ENCODE measurements around the gene TMEM81. TPM values are rescaled to one million over a fixed set of nuclear protein-coding genes. Genes with fewer than 3 reads are reported as not detected.

TMEM81 gene
- polyA plus RNA-seq, 3 donors, result 1.1 to 1.8 (median 1.2) TPM

GRCh38 chr1:205064741-205065316 is 19.4 kb downstream of the TMEM81 start:
- H3K27ac ChIP-seq (ENCODE audit: low read depth, low read length), result no peak overlapping the region
- 83 to 92% (median 89%) methylated on average over 9 of the region's 9 CpGs for WGBS, 3 donors

DNA sequence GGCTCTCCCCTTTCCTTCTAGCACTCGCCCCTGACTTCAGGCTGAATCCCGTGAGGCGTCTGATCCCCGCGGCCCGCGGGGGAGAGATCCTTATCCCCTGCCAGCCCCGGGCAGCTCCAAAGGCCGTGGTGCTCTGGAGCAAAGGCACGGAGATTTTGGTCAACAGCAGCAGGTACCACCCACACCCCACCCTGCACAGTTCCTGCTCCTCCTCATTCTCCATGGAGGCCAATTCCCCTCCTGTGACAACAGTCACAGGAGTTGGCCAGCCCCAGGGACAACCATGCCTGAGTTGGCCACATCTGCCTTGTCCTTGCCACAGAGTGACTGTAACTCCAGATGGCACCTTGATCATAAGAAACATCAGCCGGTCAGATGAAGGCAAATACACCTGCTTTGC is 20.0 kb downstream of the TMEM81 start:
- H3K27ac ChIP-seq (ENCODE audit: low read depth, low read length), result no peak overlapping the region

DNA sequence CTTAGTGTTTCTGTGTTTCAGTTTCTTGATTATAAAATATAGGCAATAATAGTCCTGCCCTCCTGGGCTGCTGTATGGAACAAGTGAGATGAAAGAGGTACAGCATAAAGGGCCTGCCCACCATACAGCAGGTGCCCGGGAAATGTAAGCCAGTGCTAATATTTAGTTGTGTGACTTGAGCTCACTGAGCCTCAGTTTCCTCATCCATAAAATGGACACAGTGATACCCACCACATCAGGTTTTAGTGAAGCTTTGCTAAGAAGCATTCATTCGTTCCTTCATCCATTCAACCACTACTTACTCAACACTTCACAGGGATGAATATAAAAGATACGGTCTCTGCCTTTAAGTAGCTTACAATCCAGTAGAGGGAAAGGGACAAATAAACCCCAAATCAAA is 21.4 kb downstream of the TMEM81 start:
- WGBS, 3 donors, result 91 to 98% (median 98%) methylated on average over 3 of the region's 3 CpGs
- no peak overlapping the region for H3K27ac ChIP-seq (ENCODE audit: low read depth, low read length)

More for the DNA sequence above, 20.0 kb downstream of the TMEM81 start:
- WGBS, 3 donors, result 83 to 89% (median 86%) methylated on average over 11 of the region's 11 CpGs

DNA sequence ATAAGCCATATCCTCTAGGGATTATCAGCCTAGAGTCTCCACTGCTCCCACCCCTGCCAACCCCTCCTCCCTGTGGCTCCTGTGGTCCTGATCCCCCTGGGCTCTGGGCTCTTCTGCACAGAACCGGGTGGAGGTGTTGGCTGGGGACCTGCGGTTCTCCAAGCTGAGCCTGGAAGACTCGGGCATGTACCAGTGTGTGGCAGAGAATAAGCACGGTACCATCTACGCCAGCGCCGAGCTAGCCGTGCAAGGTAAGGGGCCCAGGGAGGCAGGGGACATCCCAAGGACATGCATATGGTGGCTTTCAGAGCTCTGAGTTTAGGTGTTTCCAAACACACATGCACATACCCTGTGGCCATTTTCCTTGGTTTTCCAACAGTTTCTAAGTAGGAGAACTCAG is 21.9 kb downstream of the TMEM81 start:
- 88 to 94% (median 90%) methylated on average over 8 of the region's 8 CpGs for WGBS, 3 donors

DNA sequence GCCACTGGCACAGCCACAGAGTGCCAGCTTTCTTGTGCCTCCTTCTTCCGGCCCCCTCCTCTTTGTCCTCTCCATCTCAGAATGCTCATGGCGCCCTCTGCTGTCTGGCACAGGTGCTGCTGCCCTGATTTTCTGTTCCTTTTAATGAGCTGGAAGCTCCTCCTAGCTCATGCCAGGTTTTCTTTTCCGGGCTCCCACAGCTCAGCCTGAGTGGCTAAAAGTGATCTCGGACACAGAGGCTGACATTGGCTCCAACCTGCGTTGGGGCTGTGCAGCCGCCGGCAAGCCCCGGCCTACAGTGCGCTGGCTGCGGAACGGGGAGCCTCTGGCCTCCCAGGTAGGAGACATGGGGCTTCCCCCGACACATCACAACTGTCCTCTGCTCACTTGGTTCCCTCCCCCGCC is 22.6 kb downstream of the TMEM81 start:
- H3K27ac ChIP-seq (ENCODE audit: low read depth, low read length), result no peak overlapping the region
- WGBS, 3 donors, result 34 to 41% (median 38%) methylated on average over 13 of the region's 13 CpGs

More for the DNA sequence above, 21.9 kb downstream of the TMEM81 start:
- H3K27ac ChIP-seq (ENCODE audit: low read depth, low read length), result no peak overlapping the region

- H3K27ac ChIP-seq (ENCODE audit: low read depth, low read length), result no peak overlapping the region
- WGBS, 3 donors, result 72 to 79% (median 75%) methylated on average over 14 of the region's 14 CpGs
Measured at GRCh38 chr1:205061227-205061626, 23.0 kb downstream of the TMEM81 start.

GRCh38 chr1:205060746-205061145 is 23.5 kb downstream of the TMEM81 start:
- 84 to 96% (median 96%) methylated on average over 10 of the region's 10 CpGs for WGBS, 3 donors
- no peak overlapping the region for H3K27ac ChIP-seq (ENCODE audit: low read depth, low read length)

DNA sequence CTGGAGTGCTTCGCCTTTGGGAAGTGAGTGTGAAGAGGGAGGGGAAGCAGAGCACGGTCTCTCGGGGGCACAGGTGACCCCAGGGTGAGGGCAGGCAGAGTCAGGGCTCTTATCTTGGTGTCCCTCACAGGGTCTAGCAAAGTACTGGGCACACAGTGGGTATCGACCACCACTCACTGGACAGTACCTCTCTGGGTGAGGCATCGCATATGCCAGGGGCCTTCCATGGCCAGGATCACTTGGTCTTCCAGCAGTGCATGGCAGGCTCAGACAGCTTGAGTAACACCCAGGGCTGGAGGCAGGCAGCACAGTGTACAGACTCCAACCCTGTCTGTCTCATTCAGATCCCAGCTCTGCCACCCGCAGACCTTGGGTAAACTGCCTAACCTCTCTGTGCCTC is 24.6 kb downstream of the TMEM81 start:
- no peak overlapping the region for H3K27ac ChIP-seq (ENCODE audit: low read depth, low read length)
- 87 to 92% (median 90%) methylated on average over 6 of the region's 6 CpGs for WGBS, 3 donors

GRCh38 chr1:205058853-205059252 is 25.4 kb downstream of the TMEM81 start:
- WGBS, 3 donors, result 92 to 97% (median 96%) methylated on average over 12 of the region's 12 CpGs
- no peak overlapping the region for H3K27ac ChIP-seq (ENCODE audit: low read depth, low read length)

DNA sequence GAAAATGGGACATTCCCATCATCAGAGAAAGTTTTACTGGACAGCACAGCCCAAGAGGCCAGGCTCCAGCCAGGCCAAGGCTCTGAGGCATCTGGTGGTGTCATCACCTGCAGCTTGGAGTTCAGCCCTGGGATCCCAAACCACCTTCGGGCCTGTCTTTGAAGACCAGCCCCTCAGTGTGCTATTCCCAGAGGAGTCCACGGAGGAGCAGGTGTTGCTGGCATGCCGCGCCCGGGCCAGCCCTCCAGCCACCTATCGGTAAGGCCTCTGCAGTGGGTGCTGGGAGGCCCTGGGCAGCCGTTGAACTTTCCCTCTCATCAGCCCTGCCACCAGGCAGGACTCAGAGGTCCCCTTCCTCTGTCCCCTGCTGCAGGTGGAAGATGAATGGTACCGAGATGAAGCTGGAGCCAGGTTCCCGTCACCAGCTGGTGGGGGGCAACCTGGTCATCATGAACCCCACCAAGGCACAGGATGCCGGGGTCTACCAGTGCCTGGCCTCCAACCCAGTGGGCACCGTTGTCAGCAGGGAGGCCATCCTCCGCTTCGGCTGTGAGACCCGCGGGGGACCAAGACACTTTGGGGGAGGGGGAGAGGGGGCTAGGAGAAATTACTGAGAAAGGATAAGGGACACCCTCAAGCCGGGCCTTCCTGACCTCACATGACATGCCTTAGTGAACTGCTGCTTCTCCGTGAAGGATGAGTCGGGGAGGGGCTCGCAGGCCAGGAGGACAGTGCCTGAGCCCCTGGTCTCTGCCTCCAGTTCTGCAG is 26.3 kb downstream of the TMEM81 start:
- no peak overlapping the region for H3K27ac ChIP-seq (ENCODE audit: low read depth, low read length)
- WGBS, 3 donors, result 86 to 93% (median 90%) methylated on average over 18 to 19 of the region's 19 CpGs

GRCh38 chr1:205056956-205057568 is 27.2 kb downstream of the TMEM81 start:
- WGBS, 3 donors, result 93 to 96% (median 94%) methylated on average over 6 of the region's 6 CpGs
- no peak overlapping the region for H3K27ac ChIP-seq (ENCODE audit: low read depth, low read length)

DNA sequence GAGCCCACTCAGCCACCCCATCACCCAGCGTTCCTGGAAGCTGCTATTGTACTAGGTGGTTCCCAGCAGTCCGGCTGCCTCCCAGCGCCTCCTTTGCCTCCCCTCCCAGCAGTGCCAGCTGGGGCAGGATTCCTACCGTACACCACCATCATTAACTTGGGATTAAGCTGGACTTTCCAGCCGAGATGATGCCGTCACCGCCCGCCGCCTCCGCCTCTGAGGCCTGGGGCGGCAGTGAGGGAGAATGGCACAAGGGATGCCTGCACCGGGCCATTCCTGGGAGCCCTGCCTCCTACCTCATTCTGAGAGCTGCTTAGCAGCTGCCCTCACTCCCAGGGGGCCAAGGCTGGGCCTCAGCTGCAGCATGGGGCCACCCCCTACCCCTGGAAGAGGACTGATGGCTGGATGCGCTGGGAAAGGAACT is 28.1 kb downstream of the TMEM81 start:
- WGBS, 3 donors, result 79 to 90% (median 89%) methylated on average over 13 of the region's 13 CpGs
- no peak overlapping the region for H3K27ac ChIP-seq (ENCODE audit: low read depth, low read length)

DNA sequence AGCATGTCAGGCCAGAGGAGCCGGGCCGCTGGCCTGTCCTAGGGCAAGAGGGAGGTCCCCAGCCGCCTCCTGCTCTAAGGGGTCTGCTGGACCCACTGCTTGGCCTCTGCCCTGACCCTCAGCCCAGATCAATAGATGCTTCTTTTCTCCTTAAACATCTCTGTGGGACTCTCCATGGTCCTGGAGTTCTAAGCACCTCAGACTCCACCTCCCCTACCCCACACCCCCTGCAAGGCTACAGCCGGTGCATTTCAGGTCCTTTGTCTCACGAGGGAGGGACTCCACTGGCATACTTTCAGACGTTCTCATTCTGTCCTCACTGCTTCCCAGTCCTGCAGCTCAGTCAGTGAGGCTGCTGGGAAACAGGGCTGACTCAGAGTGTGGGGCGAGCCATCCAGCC is 30.2 kb downstream of the TMEM81 start:
- no peak overlapping the region for H3K27ac ChIP-seq (ENCODE audit: low read depth, low read length)
- WGBS, 3 donors, result 47 to 51% (median 50%) methylated on average over 7 of the region's 7 CpGs

GRCh38 chr1:205053296-205053695 is 31.0 kb downstream of the TMEM81 start:
- H3K27ac ChIP-seq (ENCODE audit: low read depth, low read length), result no peak overlapping the region
- 86 to 91% (median 88%) methylated on average over 5 of the region's 5 CpGs for WGBS, 3 donors

DNA sequence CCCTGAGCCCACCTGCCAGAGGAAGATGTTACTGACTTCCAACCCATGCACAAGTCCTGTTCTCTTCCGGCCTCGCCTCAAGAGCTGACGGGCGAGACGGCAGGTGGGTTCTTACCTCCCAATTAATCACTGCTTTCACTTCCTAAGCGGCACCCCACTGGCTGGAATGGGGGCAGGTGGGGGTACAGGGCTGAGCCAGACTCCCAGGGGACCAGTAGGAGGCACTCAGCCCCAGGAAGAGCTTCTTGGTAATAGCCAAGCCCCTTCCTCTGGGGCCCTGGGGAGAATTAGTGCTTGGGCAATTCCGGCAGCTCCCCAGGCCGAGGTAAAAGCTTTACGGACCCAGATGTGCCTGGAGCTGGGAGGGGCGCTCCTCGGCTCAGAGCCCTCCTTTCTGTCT is 31.6 kb downstream of the TMEM81 start:
- WGBS, 3 donors, result 68 to 86% (median 76%) methylated on average over 11 of the region's 11 CpGs
- H3K27ac ChIP-seq (ENCODE audit: low read depth, low read length), result no peak overlapping the region

DNA sequence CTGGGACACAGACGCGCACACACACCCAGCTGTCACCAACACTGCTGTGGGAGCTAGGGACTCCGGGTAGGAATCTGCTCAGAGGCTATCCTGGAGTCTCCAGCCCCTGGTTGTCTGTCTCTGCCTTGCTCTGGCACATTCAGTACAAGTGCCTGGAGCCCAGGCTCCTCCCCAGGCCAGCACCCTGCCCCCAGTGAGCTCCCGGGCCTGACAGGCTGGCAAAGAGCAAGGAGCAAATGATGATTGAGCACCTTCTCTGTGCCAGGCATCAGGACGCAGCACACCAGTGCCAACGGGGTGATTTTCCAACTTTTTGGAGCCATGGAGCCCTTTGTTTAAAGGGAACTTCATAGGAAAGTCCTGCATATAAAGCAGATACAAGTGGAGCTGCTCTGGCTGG is 34.8 kb downstream of the TMEM81 start:
- WGBS, 3 donors, result 40 to 69% (median 68%) methylated on average over 6 of the region's 6 CpGs
- H3K27ac ChIP-seq (ENCODE audit: low read depth, low read length), result no peak overlapping the region

GRCh38 chr1:205048382-205048781 is 35.9 kb downstream of the TMEM81 start:
- 85 to 91% (median 85%) methylated on average over 9 of the region's 9 CpGs for WGBS, 3 donors
- H3K27ac ChIP-seq (ENCODE audit: low read depth, low read length), result no peak overlapping the region

DNA sequence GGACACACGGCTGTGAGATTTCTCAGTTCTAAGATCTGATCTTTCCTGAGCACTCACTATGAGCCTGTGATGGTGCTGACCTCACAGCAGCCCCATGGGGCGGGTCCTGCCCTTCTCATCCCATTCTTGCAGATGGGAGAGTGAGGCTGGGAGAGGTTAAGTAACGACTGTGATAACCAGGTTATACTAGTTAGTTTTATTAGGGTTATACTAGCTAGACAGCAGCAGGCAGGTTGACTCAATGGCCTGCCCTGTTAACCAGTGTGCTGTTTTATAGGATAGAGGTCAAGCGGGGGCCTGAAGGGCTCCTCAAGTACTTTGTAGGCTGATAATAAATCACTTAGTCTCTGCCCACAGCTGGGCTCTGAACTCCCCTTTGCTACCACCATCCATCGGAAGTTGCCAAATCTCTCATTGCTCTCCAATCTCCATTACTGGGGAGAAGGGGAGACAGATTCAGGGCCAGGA is 36.5 kb downstream of the TMEM81 start:
- 63 to 78% (median 75%) methylated on average over 5 of the region's 5 CpGs for WGBS, 3 donors

GRCh38 chr1:205046870-205047269 is 37.4 kb downstream of the TMEM81 start:
- no peak overlapping the region for H3K27ac ChIP-seq (ENCODE audit: low read depth, low read length)
- WGBS, 3 donors, result 51 to 56% (median 51%) methylated on average over 4 of the region's 4 CpGs

More for the DNA sequence above, 36.5 kb downstream of the TMEM81 start:
- no peak overlapping the region for H3K27ac ChIP-seq (ENCODE audit: low read depth, low read length)
